Lower leg skin (tissue), 3 donors: ENCODE measurements around the gene CXADR.

ENCODE experiments used
- CTCF ChIP-seq, 3 donors: fragments of 450-650 bp; IDR thresholded peaks; one replicate each; pipeline ENCODE4 v1.5.1; 2016; ENCODE audit warnings: antibody characterized with exemption in 3 of 3, mild to moderate bottlenecking in 3 of 3, moderate library complexity in 2 of 3
- POLR2A ChIP-seq, 2 donors: fragments of 450-650 bp; IDR thresholded peaks; one replicate each; pipeline ENCODE4 v1.6.1; 2016 to 2017; ENCODE audit warnings: antibody characterized with exemption in 2 of 2, mild to moderate bottlenecking in 1 of 2, moderate library complexity in 1 of 2

- TF ChIP-seq CTCF (IDR thresholded peaks at IDR 0.05): no peak
- no peak for TF ChIP-seq POLR2A (IDR thresholded peaks at IDR 0.05)
Measured at GRCh38 chr21:17570786-17571185, 57.9 kb downstream of the CXADR start.
